Bronchial epithelial cell (primary cell): ENCODE data around the gene LEPROT. TPM values are rescaled to one million over a fixed set of nuclear protein-coding genes. Genes with fewer than 3 reads are reported as not detected.
A peak's percentile ranks its signal among the peaks of the same experiment; 100 is the strongest.

Experiments used
- DNase-seq: peaks from one replicate; pipeline ENCODE4 v3.0.0-alpha.2; 2010; ENCODE audit warnings: low read depth
- FAIRE-seq: peaks from 2 replicates; lab custom pipeline; 2011; peaks lifted over from hg19 to GRCh38; lab: Jason Lieb, UNC
- H3K27me3 ChIP-seq: 2 replicates; pipeline ENCODE4 v1.5.1; 2011; ENCODE audit warnings: low read length; ENCODE audit not compliant: control insufficient read depth, insufficient read depth
- H3K36me3 ChIP-seq: 2 replicates; pipeline ENCODE4 v1.5.1; 2011; ENCODE audit warnings: low read length; ENCODE audit not compliant: control insufficient read depth, insufficient read depth
- H3K4me3 ChIP-seq: 2 replicates; pipeline ENCODE4 v1.5.1; 2011; ENCODE audit warnings: mild to moderate bottlenecking, low read depth, low read length, control low read depth
- CTCF ChIP-seq: IDR thresholded peaks from 2 replicates; pipeline ENCODE4 v1.5.1; 2011; ENCODE audit warnings: mild to moderate bottlenecking, moderate library complexity, low read length, control low read depth, inconsistent platforms; ENCODE audit not compliant: insufficient read depth, severe bottlenecking
- total RNA-seq: library from RNA; depleted of rRNA; stranded (reverse); fragments of >200 nt; gene quantifications from 2 replicates; pipeline ENCODE4 v1.2.1, GENCODE V29; 2014

The LEPROT gene
- total RNA-seq, 1 donor from 2014 or later: 27.9 TPM

- DNase-seq: no peak
- Histone ChIP-seq H3K27me3 (no peaks in the 10 kb centered on the region), H3K36me3 (peaks cover 9% of the 10 kb centered on the region), H3K4me3 (no peak overlapping the region)
- TF ChIP-seq CTCF: no peak
- peak; percentile 36 for FAIRE-seq
These were observed 14.3 kb downstream of the LEPROT start for GRCh38 chr1:65434760-65435159.

- TF ChIP-seq CTCF: no peak
- H3K36me3 ChIP-seq: peaks cover 9% of the 10 kb centered on the region
- DNase-seq (no peak), FAIRE-seq (no peak)
- no peak overlapping the region for H3K4me3 ChIP-seq
- H3K27me3 ChIP-seq: no peaks in the 10 kb centered on the region
These were observed 15.5 kb downstream of the LEPROT start for GRCh38 chr1:65435987-65436386.

- DNase-seq (no peak), FAIRE-seq (no peak)
- H3K4me3 ChIP-seq: no peak overlapping the region
- no peak for TF ChIP-seq CTCF
- no peaks in the 10 kb centered on the region for H3K27me3 ChIP-seq
- H3K36me3 ChIP-seq: peaks cover 5% of the 10 kb centered on the region
These were observed 17.1 kb downstream of the LEPROT start for GRCh38 chr1:65437616-65438015.

- no peak for DNase-seq
- no peaks in the 10 kb centered on the region for H3K27me3 ChIP-seq
- TF ChIP-seq CTCF: no peak
- H3K4me3 ChIP-seq: no peak overlapping the region
- FAIRE-seq: no peak
- no peaks in the 10 kb centered on the region for H3K36me3 ChIP-seq
These were observed 19.9 kb downstream of the LEPROT start for GRCh38 chr1:65440322-65440900.

GRCh38 chr1:65440915-65441314, 20.4 kb downstream of the LEPROT start:
- FAIRE-seq: no peak
- no peak overlapping the region for H3K4me3 ChIP-seq
- TF ChIP-seq CTCF: no peak
- no peaks in the 10 kb centered on the region for H3K27me3 ChIP-seq
- no peak for DNase-seq
- H3K36me3 ChIP-seq: no peaks in the 10 kb centered on the region

- FAIRE-seq (no peak), DNase-seq (no peak)
- no peak for TF ChIP-seq CTCF
- no peaks in the 10 kb centered on the region for H3K27me3 ChIP-seq
- no peaks in the 10 kb centered on the region for H3K36me3 ChIP-seq
- no peak overlapping the region for H3K4me3 ChIP-seq
These were observed 21.0 kb downstream of the LEPROT start for GRCh38 chr1:65441464-65441863.
